ENCODE results near the gene SCT.

DNA sequence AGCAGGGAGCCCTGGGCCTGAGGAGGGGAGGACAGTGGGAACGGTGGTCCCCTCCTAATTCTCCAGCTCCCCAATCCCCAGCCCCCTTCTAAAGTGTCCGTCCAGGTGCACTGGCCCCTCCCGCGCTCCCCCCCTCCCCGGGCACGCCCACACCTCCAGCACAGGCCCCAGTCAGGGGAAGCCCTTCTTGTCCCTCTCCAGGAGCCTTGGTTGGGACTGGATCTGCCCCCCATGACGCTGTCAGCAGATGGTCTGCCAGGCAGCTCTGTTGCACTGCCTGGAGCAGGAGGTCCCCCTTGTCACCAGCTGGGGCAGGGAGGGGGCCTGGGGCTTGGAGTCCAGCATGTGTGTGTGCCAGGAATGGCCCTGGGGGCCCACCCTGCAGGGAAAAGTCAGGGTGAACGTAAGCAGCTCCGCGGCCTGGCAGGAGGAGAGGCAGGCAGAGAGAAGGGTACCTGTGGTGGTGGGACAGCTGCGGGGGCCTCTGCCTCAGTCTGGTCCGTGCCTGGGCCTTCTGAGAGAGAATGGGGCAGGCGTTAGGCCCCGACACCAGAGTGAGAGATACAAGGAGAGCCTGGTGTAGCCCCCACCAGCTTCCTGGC is 12.9 kb downstream of the SCT start:
- TF ChIP-seq POLR2AphosphoS5 (IDR thresholded peaks at IDR 0.05; ENCODE audit: borderline replicate concordance, low read depth, low read length) (no peak), FOXP2 (optimal IDR thresholded peaks at IDR 0.05; ENCODE audit: control extremely low read depth, extremely low read length, insufficient read depth) (no peak), EZH2 (IDR thresholded peaks at IDR 0.05) (no peak)
